Cardiac muscle cell (in vitro differentiated cells and primary cell): ENCODE results near the gene ATXN3. TPM values are rescaled to one million over a fixed set of nuclear protein-coding genes. Genes with fewer than 3 reads are reported as not detected.

Source experiments
- DNase-seq, 2 donors: peaks; one replicate each; pipeline versions ENCODE4 v3.0.0 to v3.0.0-alpha.2; 2010 to 2017; ENCODE audit warnings: low read depth in 1 of 2, low spot score in 1 of 2
- H3K27ac ChIP-seq: fragments of 200-600 bp; sonication (generic); 2 replicates; pipeline ENCODE4 v1.5.1; 2016
- H3K27me3 ChIP-seq: fragments of 200-600 bp; sonication (generic); 2 replicates; pipeline ENCODE4 v1.6.0; 2016; ENCODE audit warnings: control low read depth
- H3K36me3 ChIP-seq: fragments of 200-600 bp; sonication (generic); 2 replicates; pipeline ENCODE4 v1.5.1; 2016; ENCODE audit warnings: control low read depth
- H3K4me1 ChIP-seq: fragments of 200-600 bp; sonication (generic); 2 replicates; pipeline ENCODE4 v1.8.1; 2017; ENCODE audit warnings: low read depth, mild to moderate bottlenecking, mixed run types
- H3K4me3 ChIP-seq: fragments of 200-600 bp; sonication (generic); 2 replicates; pipeline ENCODE4 v1.5.1; 2016; ENCODE audit warnings: mild to moderate bottlenecking
- H3K9me3 ChIP-seq: fragments of 200-600 bp; sonication (generic); 2 replicates; pipeline ENCODE4 v1.5.1; 2017; ENCODE audit warnings: low read depth, mild to moderate bottlenecking, control low read depth
- CTCF ChIP-seq: IDR thresholded peaks from 2 replicates; pipeline ENCODE4 v1.5.1; 2012; ENCODE audit warnings: low read depth, mild to moderate bottlenecking, low read length
- polyA plus RNA-seq: library from polyadenylated mRNA; unstranded; fragments of >200 nt; fragmentation: Nextera tagmentation; extraction: Ambion mirVana; gene quantifications from 2 replicates; pipeline ENCODE4 v1.2.1, GENCODE V29; 2016
- total RNA-seq: library from RNA; depleted of rRNA; stranded (reverse); fragments of >200 nt; gene quantifications from 2 replicates; pipeline ENCODE4 v1.2.3, GENCODE V29; 2016

Gene ATXN3
- total and polyA plus RNA-seq, 2 experiments from 2014 or later = 26.3 to 41.1 TPM

DNA sequence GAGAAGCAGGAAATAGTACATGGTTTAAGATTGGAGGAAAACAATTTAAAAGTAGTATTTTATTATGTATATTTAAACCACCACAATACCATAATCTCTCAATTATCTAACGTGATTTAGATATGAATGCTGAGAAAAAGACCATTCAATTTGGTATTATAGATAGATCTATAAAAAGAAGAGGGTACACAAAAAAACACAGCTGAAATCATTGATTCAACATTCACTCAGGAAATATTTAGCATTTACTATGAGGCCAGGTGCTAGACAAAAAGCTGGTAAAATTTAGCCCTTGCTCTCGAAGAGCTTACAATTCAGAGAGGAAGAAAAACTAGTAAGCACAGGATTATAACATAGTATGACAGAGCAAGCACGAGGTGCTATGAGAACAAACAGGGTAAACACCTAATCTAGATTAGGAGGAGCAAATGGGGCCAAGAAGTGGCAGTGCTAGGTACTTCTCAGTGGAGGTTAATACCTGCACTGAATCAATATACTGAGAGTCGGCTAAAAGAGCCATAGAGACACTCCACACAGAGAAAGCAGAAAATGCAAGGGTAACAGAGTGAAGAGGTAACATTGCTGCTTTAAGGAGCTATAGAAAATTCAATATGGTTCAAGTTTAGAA, 94.1 kb downstream of the ATXN3 start:
- H3K27ac ChIP-seq = no peak overlapping the region
- no peak for DNase-seq
- no peak for TF ChIP-seq CTCF
- no peaks in the 10 kb centered on the region for H3K4me1 ChIP-seq
- H3K36me3 ChIP-seq = peaks cover 54% of the 10 kb centered on the region
- H3K4me3 ChIP-seq = no peak overlapping the region
- H3K9me3 ChIP-seq = no peaks in the 10 kb centered on the region
- H3K27me3 ChIP-seq = no peaks in the 10 kb centered on the region

DNA sequence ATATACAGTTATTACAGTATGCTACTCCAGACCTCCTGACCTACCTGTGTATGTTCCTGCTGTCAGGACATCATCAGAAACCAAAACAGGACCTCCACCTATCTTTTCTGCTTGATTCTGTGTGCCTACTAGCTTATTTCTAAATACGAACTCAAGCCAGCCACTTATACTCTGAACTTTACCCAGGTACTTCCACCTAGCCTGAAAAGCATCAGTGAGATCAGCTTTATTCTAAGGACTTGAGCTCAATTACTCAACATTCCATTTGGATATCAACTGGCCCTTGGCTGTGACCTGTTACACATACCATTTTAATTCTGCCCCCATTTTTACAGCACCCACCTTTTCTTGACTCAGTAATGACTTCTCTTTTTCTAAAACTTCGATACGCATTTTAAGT, 95.7 kb downstream of the ATXN3 start:
- peaks cover 49% of the 10 kb centered on the region for H3K36me3 ChIP-seq

DNA sequence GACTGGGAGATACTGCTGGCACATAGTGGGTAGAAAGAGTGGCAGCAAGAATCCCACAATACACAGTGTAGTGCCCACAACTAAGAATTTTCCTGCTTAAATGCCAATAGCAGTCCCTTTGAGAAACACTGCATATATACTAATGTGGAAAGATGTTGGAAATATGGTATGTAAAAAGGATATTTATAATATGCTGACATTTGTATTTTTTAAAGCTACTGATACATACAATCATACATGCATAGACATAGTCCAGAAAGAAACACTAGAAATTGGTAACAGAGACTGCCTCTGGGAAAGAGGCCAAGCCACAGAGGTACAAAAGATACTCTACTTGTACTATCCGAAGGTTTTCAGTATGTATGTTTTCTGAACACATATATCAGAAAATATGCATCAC, 96.8 kb downstream of the ATXN3 start:
- peaks cover 49% of the 10 kb centered on the region for H3K36me3 ChIP-seq
- H3K4me3 ChIP-seq = no peak overlapping the region
- H3K27ac ChIP-seq = no peak overlapping the region
- DNase-seq = no peak
- H3K4me1 ChIP-seq = no peaks in the 10 kb centered on the region
- no peaks in the 10 kb centered on the region for H3K9me3 ChIP-seq
- TF ChIP-seq CTCF = no peak
- no peaks in the 10 kb centered on the region for H3K27me3 ChIP-seq

More for the DNA sequence above, 95.7 kb downstream of the ATXN3 start:
- Histone ChIP-seq H3K27ac (no peak overlapping the region), H3K27me3 (no peaks in the 10 kb centered on the region), H3K9me3 (no peaks in the 10 kb centered on the region), H3K4me1 (no peaks in the 10 kb centered on the region), H3K4me3 (no peak overlapping the region)
- no peak for TF ChIP-seq CTCF
- no peak for DNase-seq

Other genes starting within 250 kb of the ATXN3 start
- 0.25 and 0.77 TPM in 2 replicates for gene TC2N, start 239.0 kb downstream of the ATXN3 start, total RNA-seq
- gene TC2N, start 239.0 kb downstream of the ATXN3 start, polyA plus RNA-seq = 0.05 and 0.17 TPM in 2 replicates
- 0.74 and 0.88 TPM in 2 replicates for gene FBLN5, start 158.9 kb downstream of the ATXN3 start, total RNA-seq
- 1.6 and 1.9 TPM in 2 replicates for gene FBLN5, start 158.9 kb downstream of the ATXN3 start, polyA plus RNA-seq
- gene TRIP11, start 66.5 kb downstream of the ATXN3 start, total RNA-seq = 7.3 and 10.8 TPM in 2 replicates
- 40.8 and 46.1 TPM in 2 replicates for gene TRIP11, start 66.5 kb downstream of the ATXN3 start, polyA plus RNA-seq
- gene NDUFB1, start 15.1 kb upstream of the ATXN3 start, total RNA-seq = 154 and 223 TPM in 2 replicates
- 458 and 613 TPM in 2 replicates for gene NDUFB1, start 15.1 kb upstream of the ATXN3 start, polyA plus RNA-seq
- gene CPSF2, start 15.4 kb upstream of the ATXN3 start, total RNA-seq = 55.2 and 63.6 TPM in 2 replicates
- 27.6 and 35.2 TPM in 2 replicates for gene CPSF2, start 15.4 kb upstream of the ATXN3 start, polyA plus RNA-seq
- gene SLC24A4, start 216.6 kb upstream of the ATXN3 start, total RNA-seq = 0.09 TPM in 1 of 2 replicates, not detected in the other
- gene SLC24A4, start 216.6 kb upstream of the ATXN3 start, polyA plus RNA-seq = 0.07 TPM in 1 of 2 replicates, not detected in the other